Neural cell (in vitro differentiated cells): Measurements from ENCODE around the gene TMEM234. TPM values are rescaled to one million over a fixed set of nuclear protein-coding genes. Genes with fewer than 3 reads are reported as not detected.
A peak's percentile ranks its signal among the peaks of the same experiment; 100 is the strongest.

Source experiments
- H2AFZ ChIP-seq: fragments of 200-600, 300-800 bp; sonication (generic), shearing (Covaris generic); 2 replicates; pipeline ENCODE4 v1.6.0; 2014; ENCODE audit warnings: low read depth, mild to moderate bottlenecking, antibody characterized with exemption, low read length, moderate library complexity
- H3F3A ChIP-seq: fragments of 200-600 bp; shearing (Covaris generic); 2 replicates; pipeline ENCODE4 v1.6.1; 2016; ENCODE audit warnings: mild to moderate bottlenecking, moderate library complexity, mixed read lengths, antibody characterized with exemption, low read length; ENCODE audit not compliant: insufficient read depth, poor library complexity, severe bottlenecking
- H3K27ac ChIP-seq: fragments of 200-600, 300-800 bp; sonication (generic), shearing (Covaris generic); 2 replicates; pipeline ENCODE4 v1.5.1; 2014; ENCODE audit warnings: mild to moderate bottlenecking, low read length, moderate library complexity
- H3K27me3 ChIP-seq: fragments of 300-800, 200-600 bp; sonication (generic), shearing (Covaris generic); 2 replicates; pipeline ENCODE4 v1.6.0; 2014; ENCODE audit warnings: mild to moderate bottlenecking, low read depth, low read length, moderate library complexity; ENCODE audit not compliant: insufficient read depth
- H3K36me3 ChIP-seq: fragments of 300-800, 200-600 bp; sonication (generic), shearing (Covaris generic); 2 replicates; pipeline ENCODE4 v1.5.1; 2014; ENCODE audit warnings: mild to moderate bottlenecking, antibody characterized with exemption, low read length, moderate library complexity; ENCODE audit not compliant: insufficient read depth
- H3K4me2 ChIP-seq: fragments of 300-800, 200-600 bp; sonication (generic), shearing (Covaris generic); 2 replicates; pipeline ENCODE4 v1.6.0; 2014; ENCODE audit warnings: mild to moderate bottlenecking, low read length
- H3K4me3 ChIP-seq: fragments of 300-800, 200-600 bp; sonication (generic), shearing (Covaris generic); 2 replicates; pipeline ENCODE4 v1.5.1; 2014; ENCODE audit warnings: mild to moderate bottlenecking, low read length, moderate library complexity
- H3K79me2 ChIP-seq: fragments of 200-600 bp; shearing (Covaris generic); replicated peaks from 2 replicates; pipeline ENCODE4 v1.6.0; 2014; ENCODE audit warnings: mild to moderate bottlenecking, low read length, moderate library complexity; ENCODE audit not compliant: insufficient read depth
- H3K9ac ChIP-seq: fragments of 300-800, 200-600 bp; sonication (generic), shearing (Covaris generic); 2 replicates; pipeline ENCODE4 v1.6.1; 2016; ENCODE audit warnings: mild to moderate bottlenecking, low read length, mixed read lengths
- H3K9me2 ChIP-seq: fragments of 200-600 bp; shearing (Covaris generic); 2 replicates; pipeline ENCODE4 v1.6.1; 2016; ENCODE audit warnings: mild to moderate bottlenecking, low read length, mixed read lengths; ENCODE audit not compliant: insufficient read depth
- H3K9me3 ChIP-seq: fragments of 200-600, 300-800 bp; sonication (generic), shearing (Covaris generic); 2 replicates; pipeline ENCODE4 v1.6.1; 2016; ENCODE audit warnings: mild to moderate bottlenecking, mixed run types, low read length, moderate library complexity, mixed read lengths
- H4K20me1 ChIP-seq: fragments of 200-600 bp; shearing (Covaris generic); 2 replicates; pipeline ENCODE4 v1.6.1; 2016; ENCODE audit warnings: mild to moderate bottlenecking, mixed run types; ENCODE audit not compliant: insufficient read depth
- EP300 ChIP-seq: fragments of 450-650 bp; conservative IDR thresholded peaks from 2 replicates; pipeline ENCODE4 v1.6.1; 2014; ENCODE audit warnings: antibody characterized with exemption, mild to moderate bottlenecking, moderate library complexity; ENCODE audit not compliant: poor library complexity, severe bottlenecking
- EZH2 ChIP-seq: fragments of 200-600, 300-800 bp; shearing (Covaris generic), sonication (generic); IDR thresholded peaks from 2 replicates; pipeline ENCODE4 v1.6.1; 2014; ENCODE audit warnings: antibody characterized with exemption, low read length, borderline replicate concordance, mild to moderate bottlenecking; ENCODE audit not compliant: insufficient read depth, poor library complexity, severe bottlenecking
- MXI1 ChIP-seq: fragments of 450-650 bp; conservative IDR thresholded peaks from 2 replicates; pipeline ENCODE4 v1.6.1; 2014; ENCODE audit warnings: antibody characterized with exemption, mild to moderate bottlenecking; ENCODE audit not compliant: poor library complexity, severe bottlenecking
- POLR2AphosphoS5 ChIP-seq: IDR thresholded peaks from 2 replicates; pipeline ENCODE4 v1.6.1; 2012
- RAD21 ChIP-seq: fragments of 450-650 bp; conservative IDR thresholded peaks from 2 replicates; pipeline ENCODE4 v1.6.1; 2014; ENCODE audit warnings: antibody characterized with exemption, mild to moderate bottlenecking, moderate library complexity
- REST ChIP-seq: IDR thresholded peaks from 2 replicates; pipeline ENCODE4 v1.6.1; 2012; ENCODE audit warnings: borderline replicate concordance
- SMC3 ChIP-seq: fragments of 450-650 bp; conservative IDR thresholded peaks from 2 replicates; pipeline ENCODE4 v1.6.1; 2014; ENCODE audit warnings: antibody characterized with exemption, mild to moderate bottlenecking, moderate library complexity; ENCODE audit not compliant: poor library complexity
- TAF1 ChIP-seq: IDR thresholded peaks from 2 replicates; pipeline ENCODE4 v1.6.1; 2012; ENCODE audit warnings: low read depth
- polyA minus RNA-seq: library from RNA; depleted of rRNA, polyadenylated mRNA; stranded (reverse); fragments of >200 nt; gene quantifications from 2 replicates; pipeline ENCODE4 v1.2.3, GENCODE V29; 2014
- polyA plus RNA-seq: library from polyadenylated mRNA; depleted of rRNA; stranded (reverse); fragments of >200 nt; gene quantifications from 2 replicates; pipeline ENCODE4 v1.2.3, GENCODE V29; 2014
- TF ChIP-seq, protein P1 (sequence below): fragments of 450-650 bp; IDR thresholded peaks from 2 replicates; pipeline ENCODE4 v1.5.1; 2014; ENCODE audit warnings: antibody characterized with exemption, mild to moderate bottlenecking, moderate library complexity; ENCODE audit not compliant: poor library complexity, severe bottlenecking

The TMEM234 gene
- polyA plus RNA-seq (24.4 and 30.2 TPM in 2 replicates), polyA minus RNA-seq (22.0 and 28.5 TPM in 2 replicates)

- Histone ChIP-seq H3K9me2 (no peaks in the 10 kb centered on the region), H3K4me2 (peak within 1 kb of the TSS; percentile 93), H3K79me2 (peaks cover 22% of the 10 kb centered on the region), H4K20me1 (no peaks in the 10 kb centered on the region), H3K27ac (peak within 1 kb of the TSS; percentile 89), H3F3A (no peaks in the 10 kb centered on the region), H3K27me3 (no peaks in the 10 kb centered on the region), H3K4me3 (peak within 1 kb of the TSS; percentile 80), H3K9ac (peak within 1 kb of the TSS; percentile 89), H3K36me3 (no peaks in the 10 kb centered on the region), H2AFZ (peak within 1 kb of the TSS; percentile 75), H3K9me3 (no peaks in the 10 kb centered on the region)
- peak; percentile 94 for TF ChIP-seq POLR2AphosphoS5
- TF ChIP-seq SMC3, result peak; percentile 17
- no peak for TF ChIP-seq TAF1
- TF ChIP-seq MXI1, result peak; percentile 90
- TF ChIP-seq, protein P1, sequence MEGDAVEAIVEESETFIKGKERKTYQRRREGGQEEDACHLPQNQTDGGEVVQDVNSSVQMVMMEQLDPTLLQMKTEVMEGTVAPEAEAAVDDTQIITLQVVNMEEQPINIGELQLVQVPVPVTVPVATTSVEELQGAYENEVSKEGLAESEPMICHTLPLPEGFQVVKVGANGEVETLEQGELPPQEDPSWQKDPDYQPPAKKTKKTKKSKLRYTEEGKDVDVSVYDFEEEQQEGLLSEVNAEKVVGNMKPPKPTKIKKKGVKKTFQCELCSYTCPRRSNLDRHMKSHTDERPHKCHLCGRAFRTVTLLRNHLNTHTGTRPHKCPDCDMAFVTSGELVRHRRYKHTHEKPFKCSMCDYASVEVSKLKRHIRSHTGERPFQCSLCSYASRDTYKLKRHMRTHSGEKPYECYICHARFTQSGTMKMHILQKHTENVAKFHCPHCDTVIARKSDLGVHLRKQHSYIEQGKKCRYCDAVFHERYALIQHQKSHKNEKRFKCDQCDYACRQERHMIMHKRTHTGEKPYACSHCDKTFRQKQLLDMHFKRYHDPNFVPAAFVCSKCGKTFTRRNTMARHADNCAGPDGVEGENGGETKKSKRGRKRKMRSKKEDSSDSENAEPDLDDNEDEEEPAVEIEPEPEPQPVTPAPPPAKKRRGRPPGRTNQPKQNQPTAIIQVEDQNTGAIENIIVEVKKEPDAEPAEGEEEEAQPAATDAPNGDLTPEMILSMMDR, result no peak
- no peak for TF ChIP-seq RAD21
- TF ChIP-seq EP300, result no peak
- TF ChIP-seq EZH2, result no peak
- peak; percentile 25 for TF ChIP-seq REST
Observed at GRCh38 chr1:32221980-32222755, at the start of gene TMEM234, which contains the start of gene EIF3I. TMEM234 (minus strand) TSS chr1:32222353; CDS start chr1:32222322, 31 bp downstream. EIF3I (plus strand) TSS chr1:32222407; CDS start chr1:32222442, 35 bp downstream.

DNA sequence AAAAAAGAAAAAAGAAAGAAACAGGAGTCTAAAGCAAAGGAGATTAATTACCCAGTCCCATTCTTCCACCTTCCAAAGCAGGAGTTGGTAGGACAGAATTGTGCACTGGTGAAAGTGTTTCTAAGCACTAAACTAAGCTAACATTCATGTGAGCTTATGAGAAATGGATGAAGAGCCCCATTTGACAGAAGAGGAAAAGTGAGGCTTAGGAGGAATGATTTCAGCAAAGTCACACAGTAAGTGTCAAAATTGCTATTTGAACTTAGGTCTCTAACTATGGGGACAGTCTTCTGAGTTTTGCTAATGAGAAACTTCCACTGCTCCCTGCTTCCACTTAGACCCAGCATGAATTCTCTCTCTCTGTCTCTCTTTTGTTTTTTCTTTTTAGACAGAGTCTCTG is 47.6 kb upstream of the TMEM234 start:
- Histone ChIP-seq H4K20me1 (no peaks in the 10 kb centered on the region), H3K9me3 (no peaks in the 10 kb centered on the region), H3K4me2 (no peak overlapping the region), H3K4me3 (no peak overlapping the region), H2AFZ (no peak overlapping the region), H3K9me2 (no peaks in the 10 kb centered on the region), H3K79me2 (no peaks in the 10 kb centered on the region), H3K9ac (no peak overlapping the region), H3K36me3 (no peaks in the 10 kb centered on the region), H3F3A (no peaks in the 10 kb centered on the region), H3K27ac (no peak overlapping the region), H3K27me3 (no peaks in the 10 kb centered on the region)
- TF ChIP-seq REST, result no peak
- no peak for TF ChIP-seq MXI1
- no peak for TF ChIP-seq TAF1
- no peak for TF ChIP-seq EP300
- TF ChIP-seq EZH2, result no peak
- TF ChIP-seq, protein P1, result no peak
- TF ChIP-seq RAD21, result no peak
- no peak for TF ChIP-seq SMC3
- no peak for TF ChIP-seq POLR2AphosphoS5
